Hepatocyte (in vitro differentiated cells): ENCODE data around the gene KLF13.

Experiments used
- EZH2 ChIP-seq: fragments of 200-600 bp; sonication (generic); IDR thresholded peaks from 2 replicates; pipeline ENCODE4 v1.6.1; 2016; ENCODE audit warnings: antibody characterized with exemption, mild to moderate bottlenecking, borderline replicate concordance
- EZH2phosphoT487 ChIP-seq: fragments of 200-600 bp; sonication (generic); IDR thresholded peaks from one replicate; pipeline ENCODE4 v1.6.1; 2018; ENCODE audit warnings: antibody characterized with exemption, mild to moderate bottlenecking, low read depth, moderate library complexity; ENCODE audit not compliant: unreplicated experiment, severe bottlenecking
- TF ChIP-seq, protein P1 (sequence below): fragments of 200-600 bp; sonication (generic); IDR thresholded peaks from 2 replicates; pipeline ENCODE4 v1.5.1; 2016; ENCODE audit warnings: antibody characterized with exemption, mild to moderate bottlenecking; ENCODE audit not compliant: poor library complexity

DNA sequence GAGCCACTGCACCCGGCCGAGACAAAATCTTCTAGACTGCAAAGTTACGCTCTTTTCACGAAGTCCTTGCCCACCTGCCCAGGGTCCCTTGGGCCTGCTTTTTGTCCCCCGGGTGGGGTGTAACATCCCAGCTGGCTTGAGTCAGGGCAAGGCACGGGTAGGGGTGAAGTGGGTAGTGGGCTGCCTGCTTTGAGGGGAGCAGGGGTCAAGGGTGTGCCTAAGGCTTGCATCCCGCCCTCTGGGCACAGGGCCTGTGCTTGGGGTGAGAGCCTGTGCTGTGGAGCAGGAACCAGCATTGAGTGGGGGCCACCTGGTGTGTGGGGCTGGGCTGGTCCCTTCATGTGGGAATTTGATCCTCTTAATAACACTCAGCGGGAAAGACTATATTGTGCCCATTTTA is 74.6 kb downstream of the KLF13 start:
- TF ChIP-seq, protein P1, sequence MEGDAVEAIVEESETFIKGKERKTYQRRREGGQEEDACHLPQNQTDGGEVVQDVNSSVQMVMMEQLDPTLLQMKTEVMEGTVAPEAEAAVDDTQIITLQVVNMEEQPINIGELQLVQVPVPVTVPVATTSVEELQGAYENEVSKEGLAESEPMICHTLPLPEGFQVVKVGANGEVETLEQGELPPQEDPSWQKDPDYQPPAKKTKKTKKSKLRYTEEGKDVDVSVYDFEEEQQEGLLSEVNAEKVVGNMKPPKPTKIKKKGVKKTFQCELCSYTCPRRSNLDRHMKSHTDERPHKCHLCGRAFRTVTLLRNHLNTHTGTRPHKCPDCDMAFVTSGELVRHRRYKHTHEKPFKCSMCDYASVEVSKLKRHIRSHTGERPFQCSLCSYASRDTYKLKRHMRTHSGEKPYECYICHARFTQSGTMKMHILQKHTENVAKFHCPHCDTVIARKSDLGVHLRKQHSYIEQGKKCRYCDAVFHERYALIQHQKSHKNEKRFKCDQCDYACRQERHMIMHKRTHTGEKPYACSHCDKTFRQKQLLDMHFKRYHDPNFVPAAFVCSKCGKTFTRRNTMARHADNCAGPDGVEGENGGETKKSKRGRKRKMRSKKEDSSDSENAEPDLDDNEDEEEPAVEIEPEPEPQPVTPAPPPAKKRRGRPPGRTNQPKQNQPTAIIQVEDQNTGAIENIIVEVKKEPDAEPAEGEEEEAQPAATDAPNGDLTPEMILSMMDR, result no peak
- TF ChIP-seq EZH2phosphoT487, result no peak
- no peak for TF ChIP-seq EZH2
